ENCODE results near the gene CLIP1. TPM values are rescaled to one million over a fixed set of nuclear protein-coding genes. Genes with fewer than 3 reads are reported as not detected.
"Not testable (repeated sequence)": the region's sequence is repeated elsewhere in the genome, so short reads cannot be mapped to it uniquely, and the experiment has no call there.

The CLIP1 gene
- total RNA-seq, 4 donors from 2014 or later, result 371 to 626 (median 552) TPM

GRCh38 chr12:122385171-122386016 lies 37.1 kb downstream of the CLIP1 start:
- no peak for DNase-seq
- H3K4me3 ChIP-seq, result no peak overlapping the region
- H3K36me3 ChIP-seq, result peaks cover 0 to 14% of the 10 kb centered on the region in 2 donors
- intact Hi-C loops (cut with DNase I; ENCODE audit: low total_unique reads), result no loop called here
- no peak for ATAC-seq
- TF ChIP-seq POLR2A (IDR thresholded peaks at IDR 0.05) (no peak), CTCF (IDR thresholded peaks at IDR 0.05 in 4 of 5, conservative IDR thresholded peaks at IDR 0.05 in 1 of 5) (no peak)
- no peaks in the 10 kb centered on the region for H3K27me3 ChIP-seq
- no peaks in the 10 kb centered on the region for H3K9me3 ChIP-seq
- peak overlapping the region; percentile 88 to 96 (median 90) for H3K27ac ChIP-seq
- in situ Hi-C loops (cut with MboI; ENCODE audit: low sequenced_read_pairs in 4 of 4), result no loop called here
- peaks cover 55 to 58% of the 10 kb centered on the region in 2 donors for H3K4me1 ChIP-seq

GRCh38 chr12:122382919-122383350 lies 39.5 kb downstream of the CLIP1 start:
- no peak for TF ChIP-seq CTCF (IDR thresholded peaks at IDR 0.05 in 4 of 5, conservative IDR thresholded peaks at IDR 0.05 in 1 of 5)
- TF ChIP-seq POLR2A (IDR thresholded peaks at IDR 0.05), result peak; percentile 55 to 68
- peak overlapping the region in 1 of 4 donors; percentile 8 for H3K4me3 ChIP-seq

DNA sequence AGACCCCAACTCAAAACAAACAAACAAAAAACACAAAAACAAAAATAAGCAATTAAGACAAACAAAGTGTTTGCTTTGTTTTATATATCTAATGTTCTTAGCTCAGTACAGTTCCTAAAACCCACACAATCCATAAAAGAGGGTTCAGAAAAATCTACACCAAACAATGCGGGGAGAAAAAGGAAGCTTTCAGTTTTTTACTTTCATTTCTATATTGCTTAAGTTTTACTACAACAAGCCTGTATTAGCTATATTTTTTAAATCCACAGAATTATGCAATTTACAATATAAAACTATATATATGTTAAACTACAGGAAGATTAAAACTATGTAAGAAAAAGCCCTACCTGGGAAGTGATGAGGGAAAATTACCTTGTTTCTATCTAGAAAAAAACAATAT lies 41.4 kb downstream of the CLIP1 start:
- TF ChIP-seq CTCF (IDR thresholded peaks at IDR 0.05 in 4 of 5, conservative IDR thresholded peaks at IDR 0.05 in 1 of 5), result no peak
- no peak for TF ChIP-seq POLR2A (IDR thresholded peaks at IDR 0.05)
- DNase-seq, result no peak
- Histone ChIP-seq H3K4me3 (no peak overlapping the region), H3K27me3 (no peaks in the 10 kb centered on the region), H3K4me1 (peaks cover 45 to 49% of the 10 kb centered on the region in 2 donors), H3K36me3 (peaks cover 0 to 54% of the 10 kb centered on the region in 2 donors), H3K9me3 (no peaks in the 10 kb centered on the region), H3K27ac (peak overlapping the region; percentile 88 to 96 (median 90))
- in situ Hi-C loops (cut with MboI; ENCODE audit: low sequenced_read_pairs in 4 of 4) (no loop called here), intact Hi-C loops (cut with DNase I; ENCODE audit: low total_unique reads) (no loop called here)
- ATAC-seq, result no peak

More at GRCh38 chr12:122382919-122383350, 39.5 kb downstream of the CLIP1 start:
- Histone ChIP-seq H3K9me3 (no peaks in the 10 kb centered on the region), H3K4me1 (peaks cover 57 to 58% of the 10 kb centered on the region in 2 donors), H3K27ac (peak overlapping the region; percentile 88 to 96 (median 90)), H3K36me3 (peaks cover 0 to 36% of the 10 kb centered on the region in 2 donors), H3K27me3 (no peaks in the 10 kb centered on the region)
- ATAC-seq (peak; percentile 79 to 90), DNase-seq (peak in 1 of 2 donors; percentile 75)
- intact Hi-C loops (cut with DNase I; ENCODE audit: low total_unique reads), result no loop called here
- in situ Hi-C loops (cut with MboI; ENCODE audit: low sequenced_read_pairs in 4 of 4), result no loop called here

GRCh38 chr12:122376751-122377150 lies 45.7 kb downstream of the CLIP1 start:
- intact Hi-C loops (cut with DNase I; ENCODE audit: low total_unique reads); ATAC-seq; DNase-seq; in situ Hi-C loops (cut with MboI; ENCODE audit: low sequenced_read_pairs in 4 of 4); H3K4me3 ChIP-seq; H3K27me3 ChIP-seq; H3K9me3 ChIP-seq: not testable (repeated sequence)
- Histone ChIP-seq H3K36me3 (peaks cover 0 to 67% of the 10 kb centered on the region in 2 donors), H3K27ac (peak overlapping the region; percentile 88 to 99 (median 96)), H3K4me1 (peaks cover 37 to 46% of the 10 kb centered on the region in 2 donors)

DNA sequence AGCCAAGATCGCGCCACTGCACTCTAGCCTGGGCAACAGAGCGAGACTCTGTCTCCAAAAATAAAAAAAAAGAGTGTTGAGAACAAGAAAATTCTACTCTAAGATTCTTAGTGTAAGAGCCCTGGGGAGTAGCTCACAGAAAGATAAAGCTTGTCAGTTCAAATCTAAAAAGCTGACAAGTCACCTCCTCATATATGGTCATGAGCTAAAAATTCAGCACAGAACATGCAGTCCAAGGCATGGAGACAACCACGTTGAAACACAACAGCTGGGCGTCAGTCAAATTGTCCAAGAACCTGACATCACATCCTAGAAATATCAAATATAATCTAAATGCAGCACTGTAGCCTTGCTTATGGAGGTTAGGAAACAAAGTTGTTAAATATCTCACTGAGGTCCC lies 47.8 kb downstream of the CLIP1 start:
- no peak overlapping the region for H3K4me3 ChIP-seq
- H3K27ac ChIP-seq, result peak overlapping the region; percentile 88 to 99 (median 96)
- peak; percentile 13 to 66 for TF ChIP-seq POLR2A (IDR thresholded peaks at IDR 0.05)
- TF ChIP-seq CTCF (IDR thresholded peaks at IDR 0.05 in 4 of 5, conservative IDR thresholded peaks at IDR 0.05 in 1 of 5), result no peak
- intact Hi-C loops (cut with DNase I; ENCODE audit: low total_unique reads) (no loop called here), in situ Hi-C loops (cut with MboI; ENCODE audit: low sequenced_read_pairs in 4 of 4) (no loop called here)
- no peaks in the 10 kb centered on the region for H3K27me3 ChIP-seq
- DNase-seq (peak; percentile 79 to 88), ATAC-seq (peak; percentile 92 to 96)
- H3K4me1 ChIP-seq, result peaks cover 42 to 54% of the 10 kb centered on the region in 2 donors
- no peaks in the 10 kb centered on the region for H3K9me3 ChIP-seq
- peaks cover 0 to 59% of the 10 kb centered on the region in 2 donors for H3K36me3 ChIP-seq

Data from gastrocnemius medialis (tissue), 4 donors.